Fibroblast of villous mesenchyme (primary cell): ENCODE measurements around the gene B3GAT3. TPM values are rescaled to one million over a fixed set of nuclear protein-coding genes. Genes with fewer than 3 reads are reported as not detected.

Experiments used
- DNase-seq: peaks from one replicate; pipeline ENCODE4 v3.0.0-alpha.2; 2010; ENCODE audit warnings: low read depth
- H3K4me3 ChIP-seq: 2 replicates; pipeline ENCODE4 v1.5.1; 2011; ENCODE audit warnings: low read depth, mild to moderate bottlenecking, low read length
- total RNA-seq: library from RNA; depleted of rRNA; stranded (reverse); fragments of >200 nt; gene quantifications from 2 replicates; pipeline ENCODE4 v1.2.3, GENCODE V29; 2012
- TF ChIP-seq, protein P1 (sequence below): IDR thresholded peaks from 2 replicates; pipeline ENCODE4 v1.5.1; 2012; ENCODE audit warnings: low read depth, mild to moderate bottlenecking, low read length; ENCODE audit not compliant: insufficient read depth

The B3GAT3 gene
- total RNA-seq, 1 donor: 36.3 TPM

DNA sequence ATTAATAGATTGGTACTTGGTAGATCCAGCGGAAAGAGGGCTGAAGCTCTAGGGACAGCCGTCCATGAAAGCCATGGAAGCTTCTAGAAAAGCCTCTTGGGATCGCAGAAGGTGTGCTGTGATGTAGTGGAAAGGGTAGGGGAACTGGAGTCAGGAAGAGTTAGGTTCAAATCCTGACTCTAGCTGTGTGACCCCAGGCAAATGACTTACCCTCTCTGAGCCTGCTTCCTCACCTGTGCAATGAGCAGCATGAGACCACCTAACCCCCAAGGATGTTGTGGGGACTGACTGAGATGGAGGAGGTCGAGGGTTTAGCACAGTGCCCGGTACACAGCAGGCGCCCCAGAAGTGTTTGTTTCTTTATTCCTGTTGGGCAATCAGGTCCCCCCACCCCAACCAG lies 11.4 kb downstream of the B3GAT3 start:
- no peak for DNase-seq
- TF ChIP-seq, protein P1, sequence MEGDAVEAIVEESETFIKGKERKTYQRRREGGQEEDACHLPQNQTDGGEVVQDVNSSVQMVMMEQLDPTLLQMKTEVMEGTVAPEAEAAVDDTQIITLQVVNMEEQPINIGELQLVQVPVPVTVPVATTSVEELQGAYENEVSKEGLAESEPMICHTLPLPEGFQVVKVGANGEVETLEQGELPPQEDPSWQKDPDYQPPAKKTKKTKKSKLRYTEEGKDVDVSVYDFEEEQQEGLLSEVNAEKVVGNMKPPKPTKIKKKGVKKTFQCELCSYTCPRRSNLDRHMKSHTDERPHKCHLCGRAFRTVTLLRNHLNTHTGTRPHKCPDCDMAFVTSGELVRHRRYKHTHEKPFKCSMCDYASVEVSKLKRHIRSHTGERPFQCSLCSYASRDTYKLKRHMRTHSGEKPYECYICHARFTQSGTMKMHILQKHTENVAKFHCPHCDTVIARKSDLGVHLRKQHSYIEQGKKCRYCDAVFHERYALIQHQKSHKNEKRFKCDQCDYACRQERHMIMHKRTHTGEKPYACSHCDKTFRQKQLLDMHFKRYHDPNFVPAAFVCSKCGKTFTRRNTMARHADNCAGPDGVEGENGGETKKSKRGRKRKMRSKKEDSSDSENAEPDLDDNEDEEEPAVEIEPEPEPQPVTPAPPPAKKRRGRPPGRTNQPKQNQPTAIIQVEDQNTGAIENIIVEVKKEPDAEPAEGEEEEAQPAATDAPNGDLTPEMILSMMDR: no peak
- no peak overlapping the region for H3K4me3 ChIP-seq

GRCh38 chr11:62608776-62609175 lies 13.0 kb downstream of the B3GAT3 start:
- no peak overlapping the region for H3K4me3 ChIP-seq
- TF ChIP-seq, protein P1: no peak
- DNase-seq: no peak

- DNase-seq: no peak
- TF ChIP-seq, protein P1: no peak
- H3K4me3 ChIP-seq: no peak overlapping the region
These were observed 14.1 kb downstream of the B3GAT3 start for GRCh38 chr11:62607714-62608113.

- H3K4me3 ChIP-seq: no peak overlapping the region
- DNase-seq: no peak
- TF ChIP-seq, protein P1: no peak
These were observed 15.9 kb downstream of the B3GAT3 start for GRCh38 chr11:62605902-62606301.

- no peak for DNase-seq
- TF ChIP-seq, protein P1: no peak
- no peak overlapping the region for H3K4me3 ChIP-seq
These were observed 16.3 kb downstream of the B3GAT3 start for GRCh38 chr11:62605467-62605866.

DNA sequence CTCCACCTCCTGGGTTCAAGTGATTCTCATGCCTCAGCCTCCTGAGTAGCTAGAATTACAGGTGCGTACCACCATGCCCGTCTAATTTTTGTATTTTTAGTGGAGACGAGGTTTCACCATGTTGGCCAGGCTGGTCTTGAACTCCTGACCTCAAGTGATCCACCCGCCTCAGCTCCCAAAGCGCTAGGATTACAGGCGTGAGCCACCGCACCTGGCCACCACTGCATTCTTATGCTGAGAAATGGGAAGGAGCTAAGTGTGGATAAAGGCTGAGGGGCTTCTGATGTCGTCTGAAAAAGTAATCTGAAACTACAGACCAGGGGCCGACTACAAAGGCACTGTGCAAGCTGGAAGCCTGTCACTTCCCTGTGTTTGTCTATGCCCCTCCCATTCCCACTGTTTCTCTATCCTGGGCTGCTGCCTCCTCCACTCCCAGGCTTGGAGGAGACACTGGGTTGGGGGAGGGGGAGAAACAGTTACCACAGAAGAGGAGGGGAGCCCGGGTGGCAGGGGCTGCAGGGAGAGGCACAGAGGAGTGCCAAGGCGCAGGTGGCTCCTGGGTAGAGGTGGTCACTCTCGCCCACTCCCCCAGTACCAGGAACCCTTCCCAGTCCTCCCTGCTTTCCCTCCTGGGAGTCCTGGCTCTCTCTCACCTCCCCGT lies 17.2 kb downstream of the B3GAT3 start:
- TF ChIP-seq, protein P1: no peak
- DNase-seq: no peak
- H3K4me3 ChIP-seq: no peak overlapping the region

DNA sequence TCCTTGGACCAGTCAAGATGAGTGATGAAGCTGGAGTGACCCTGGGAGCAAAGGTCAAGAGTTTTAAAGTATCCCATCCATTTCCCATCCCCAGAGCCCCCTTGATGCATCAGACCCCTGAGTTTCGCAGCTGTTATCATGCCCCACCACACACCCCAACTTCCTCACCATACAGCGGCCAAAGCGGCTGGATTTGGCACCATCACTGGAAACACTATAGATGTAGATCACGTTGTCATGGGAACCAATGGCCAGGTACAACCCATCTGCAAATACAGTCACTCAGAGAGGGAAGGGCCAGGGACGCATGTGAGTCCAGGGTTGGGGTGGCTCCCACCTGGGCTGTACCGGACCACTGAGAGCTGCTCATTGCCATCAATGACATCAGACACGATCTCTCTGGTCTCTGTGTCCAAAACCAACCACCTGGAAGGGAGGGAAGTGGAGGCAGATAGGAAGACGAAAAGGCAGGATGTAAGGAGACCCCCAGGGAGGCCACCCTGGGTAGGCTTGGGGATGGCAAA lies 17.9 kb downstream of the B3GAT3 start:
- no peak for DNase-seq
- TF ChIP-seq, protein P1: no peak
- H3K4me3 ChIP-seq: no peak overlapping the region
